ENCODE measurements around the gene SNRNP48. TPM values are rescaled to one million over a fixed set of nuclear protein-coding genes. Genes with fewer than 3 reads are reported as not detected.

SNRNP48 gene
- polyA plus RNA-seq, 2 of the 4 experiments (the other 2 are of a cell fraction), result 13.7 to 13.9 TPM

DNA sequence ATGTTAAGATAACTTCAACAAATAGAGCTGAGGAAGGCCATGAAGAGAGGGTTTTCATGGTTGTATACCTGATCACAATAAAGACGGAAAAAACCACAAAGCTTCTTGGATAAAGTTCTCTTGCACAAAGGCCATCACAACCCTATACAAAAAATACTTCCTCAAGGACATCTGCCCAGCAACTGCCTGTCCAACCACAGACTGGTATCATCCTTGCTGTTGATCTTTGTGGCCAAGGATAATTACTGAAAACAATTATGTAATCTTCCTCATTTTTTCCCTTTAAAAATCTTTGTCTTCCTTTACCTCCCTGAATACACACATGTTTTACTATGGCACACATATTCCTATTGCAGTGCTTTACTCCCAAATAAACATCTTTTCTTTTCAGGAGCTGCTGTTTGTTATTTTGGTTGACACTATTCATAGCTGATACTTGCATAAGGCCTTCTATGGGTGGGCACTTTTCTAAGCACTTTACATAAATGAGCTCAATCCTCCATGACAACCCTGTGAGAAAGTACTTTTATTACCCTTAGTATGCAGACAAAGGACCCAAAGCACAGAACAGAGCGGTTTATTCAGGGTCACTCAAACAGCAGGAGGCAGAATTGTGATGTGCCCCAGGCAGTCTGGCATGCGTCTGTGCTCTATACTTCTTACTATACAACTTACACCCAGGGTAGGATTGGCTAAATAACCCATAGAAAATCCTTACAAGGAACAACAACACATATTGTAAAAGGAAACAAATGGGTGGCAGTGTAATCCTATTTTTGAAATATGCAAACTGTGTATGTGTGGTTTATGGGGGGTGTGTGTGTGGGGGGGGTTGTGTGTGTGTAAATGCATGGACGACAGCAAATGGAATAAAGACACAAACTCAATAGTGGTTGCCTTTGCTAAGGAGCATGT, 35.1 kb downstream of the SNRNP48 start:
- Histone ChIP-seq H3K4me3 (no peak overlapping the region), H3K4me2 (no peak overlapping the region), H3K27ac (no peak overlapping the region), H3K4me1 (0 out of 3 replicates have a peak, but pooled peaks cover 5% of the 10 kb centered on the region), H3K9me3 (no peaks in the 10 kb centered on the region)
- TF ChIP-seq SMC3 (IDR thresholded peaks at IDR 0.05) (0 out of 3 replicates have a peak, but pooled peaks have one; percentile 13), E2F6 (IDR thresholded peaks at IDR 0.05; ENCODE audit: borderline replicate concordance, low read depth) (no peak), CTCF (IDR thresholded peaks at IDR 0.05) (peak; percentile 8; the same call in 1 of the 3 replicates), RAD21 (conservative IDR thresholded peaks at IDR 0.05 in 1 of 2, IDR thresholded peaks at IDR 0.05 in 1 of 2) (peak in 1 of 2 experiments; percentile 25; a peak in 1 of 5 replicates)
- ChIA-PET POLR2A (no interaction called here), CTCF (interaction anchor here (0.9 to 1.4 kb wide), 2 partner anchors 10 to 852 kb away, joined by 4 read pairs; no protein-coding TSS in a partner anchor)
- 65% methylated on average over 4 of the region's 4 CpGs for WGBS (ENCODE audit: missing lambda C conversion rate)
- peak in 1 of 2 experiments; percentile 59; a peak in 2 of 6 replicates for ATAC-seq
- DNase-seq (ENCODE audit: low read depth in 1 of 2, low spot score in 1 of 2), result no peak
- no peak for FAIRE-seq

- Histone ChIP-seq H3K9me3 (no peaks in the 10 kb centered on the region), H3K27ac (no peak overlapping the region), H3K4me3 (no peak overlapping the region), H3K4me2 (no peak overlapping the region), H3K4me1 (0 out of 3 replicates have a peak, but pooled peaks cover 5% of the 10 kb centered on the region)
- CTCF ChIA-PET, result interaction anchor here (1.0 to 1.6 kb wide), 2 partner anchors 13 to 353 kb away, joined by 3 to 4 read pairs; no protein-coding TSS in a partner anchor
- no peak for TF ChIP-seq KDM1A (IDR thresholded peaks at IDR 0.05; ENCODE audit: low read depth)
- ATAC-seq, result no peak
- POLR2A ChIA-PET, result no interaction called here
- no peak for DNase-seq (ENCODE audit: low read depth in 1 of 2, low spot score in 1 of 2)
- FAIRE-seq, result no peak
- WGBS (ENCODE audit: missing lambda C conversion rate), result 81% methylated on average over 2 of the region's 2 CpGs
These were observed 38.5 kb downstream of the SNRNP48 start for GRCh38 chr6:7628479-7628878.

GRCh38 chr6:7628909-7629308, 38.9 kb downstream of the SNRNP48 start:
- no peak overlapping the region for H3K27ac ChIP-seq
- FAIRE-seq (no peak), DNase-seq (ENCODE audit: low read depth in 1 of 2, low spot score in 1 of 2) (no peak), ATAC-seq (no peak)
- WGBS (ENCODE audit: missing lambda C conversion rate), result 86% methylated on average over 11 of the region's 11 CpGs
- H3K4me2 ChIP-seq, result no peak overlapping the region
- no peak for TF ChIP-seq RFX5 (IDR thresholded peaks at IDR 0.05)
- ChIA-PET CTCF (interaction anchor here (1.0 to 1.6 kb wide), 3 partner anchors 12 to 353 kb away, joined by 3 to 5 read pairs (median 4); no protein-coding TSS in a partner anchor), POLR2A (no interaction called here)
- 0 out of 3 replicates have a peak, but pooled peaks cover 5% of the 10 kb centered on the region for H3K4me1 ChIP-seq
- H3K4me3 ChIP-seq, result no peak overlapping the region
- no peaks in the 10 kb centered on the region for H3K9me3 ChIP-seq

- FAIRE-seq (no peak), ATAC-seq (no peak), DNase-seq (ENCODE audit: low read depth in 1 of 2, low spot score in 1 of 2) (no peak)
- Histone ChIP-seq H3K9me3 (no peaks in the 10 kb centered on the region), H3K4me3 (no peak overlapping the region), H3K27ac (no peak overlapping the region), H3K4me1 (0 out of 3 replicates have a peak, but pooled peaks cover 5% of the 10 kb centered on the region), H3K4me2 (no peak overlapping the region)
- WGBS (ENCODE audit: missing lambda C conversion rate), result 56% methylated on average over 2 of the region's 2 CpGs
- ChIA-PET POLR2A (no interaction called here), CTCF (interaction anchor here (1.0 to 1.6 kb wide), 3 partner anchors 12 to 354 kb away, joined by 3 to 5 read pairs (median 4); no protein-coding TSS in a partner anchor)
- TF ChIP-seq E2F6 (IDR thresholded peaks at IDR 0.05; ENCODE audit: borderline replicate concordance, low read depth) (no peak), FOSB (CRISPR knock-in tag; IDR thresholded peaks at IDR 0.05) (no peak), KDM5A (IDR thresholded peaks at IDR 0.05) (no peak), RARB (CRISPR knock-in tag; IDR thresholded peaks at IDR 0.05) (no peak), USF2 (IDR thresholded peaks at IDR 0.05) (no peak), NR3C1 (IDR thresholded peaks at IDR 0.05) (no peak), MAX (IDR thresholded peaks at IDR 0.05) (no peak), TFCP2L1 (CRISPR knock-in tag; IDR thresholded peaks at IDR 0.05) (no peak), BHLHE40 (IDR thresholded peaks at IDR 0.05; ENCODE audit: low read depth, low read length) (no peak), HMGXB4 (CRISPR knock-in tag; IDR thresholded peaks at IDR 0.05; ENCODE audit: borderline replicate concordance) (no peak), CHD4 (IDR thresholded peaks at IDR 0.05; ENCODE audit: borderline replicate concordance) (no peak), POLR2A (IDR thresholded peaks at IDR 0.05; ENCODE audit: low read length) (no peak), MYC (IDR thresholded peaks at IDR 0.05; ENCODE audit: borderline replicate concordance, low read length) (no peak), SREBF2 (IDR thresholded peaks at IDR 0.05) (no peak), JUN (IDR thresholded peaks at IDR 0.05) (no peak), SMC3 (IDR thresholded peaks at IDR 0.05) (no peak), GATA3 (IDR thresholded peaks at IDR 0.05; ENCODE audit: borderline replicate concordance) (no peak), ESRRA (IDR thresholded peaks at IDR 0.05; ENCODE audit: borderline replicate concordance, low read length) (no peak), RAD21 (conservative IDR thresholded peaks at IDR 0.05 in 1 of 2, IDR thresholded peaks at IDR 0.05 in 1 of 2) (no peak)
These were observed 39.3 kb downstream of the SNRNP48 start for GRCh38 chr6:7629321-7629720.
